Thymus (tissue), 11 donors: Measurements from ENCODE around the gene COL11A1. TPM values are rescaled to one million over a fixed set of nuclear protein-coding genes. Genes with fewer than 3 reads are reported as not detected.

Source experiments
- DNase-seq, 9 donors: peaks; one replicate each; pipeline ENCODE4 v3.0.0-alpha.2; 2013; ENCODE audit warnings: low spot score in 9 of 9, low read depth in 6 of 9, missing footprints in 1 of 9
- H3K27ac ChIP-seq, 2 donors: one replicate each; pipeline ENCODE4 v1.5.1; 2013; ENCODE audit warnings: control low read depth in 1 of 2, low read depth in 1 of 2, low read length in 1 of 2, mild to moderate bottlenecking in 1 of 2, moderate library complexity in 1 of 2
- H3K27me3 ChIP-seq, 2 donors: one replicate each; pipeline ENCODE4 v1.5.1; 2013; ENCODE audit warnings: low read length in 1 of 2; ENCODE audit not compliant: control insufficient read depth in 2 of 2, insufficient read depth in 1 of 2
- H3K36me3 ChIP-seq, 2 donors: one replicate each; pipeline ENCODE4 v1.5.1; 2013; ENCODE audit warnings: low read length in 1 of 2, mild to moderate bottlenecking in 1 of 2, moderate library complexity in 1 of 2; ENCODE audit not compliant: control insufficient read depth in 2 of 2, insufficient read depth in 2 of 2
- H3K4me1 ChIP-seq, 2 donors: one replicate each; pipeline ENCODE4 v1.5.1; 2013; ENCODE audit warnings: low read length in 2 of 2; ENCODE audit not compliant: control insufficient read depth in 2 of 2, insufficient read depth in 2 of 2
- H3K4me3 ChIP-seq, 2 donors: one replicate each; pipeline ENCODE4 v1.5.1; 2013; ENCODE audit warnings: low read length in 2 of 2, control low read depth in 1 of 2, mild to moderate bottlenecking in 1 of 2
- H3K9me3 ChIP-seq, 2 donors: one replicate each; pipeline ENCODE4 v1.5.1; 2013; ENCODE audit warnings: low read length in 1 of 2, mild to moderate bottlenecking in 1 of 2; ENCODE audit not compliant: control insufficient read depth in 2 of 2, insufficient read depth in 1 of 2
- WGBS: extraction: QIAGEN DNeasy Blood & Tissue Kit; methylation state at CpG from one replicate; pipeline ENCODE4 v1.1.7; 2013; 5-methylcytosine and 5-hydroxymethylcytosine counted together
- polyA plus RNA-seq: library from polyadenylated mRNA; stranded (reverse); fragments of 200-250 nt; gene quantifications from one replicate; pipeline ENCODE4 v1.2.3, GENCODE V29; 2013
- total RNA-seq: library from RNA; stranded (reverse); fragments of 120-200 nt; gene quantifications from one replicate; pipeline ENCODE4 v1.2.4, GENCODE V29; 2013
- donor health status: healthy.

Gene COL11A1
- total and polyA plus RNA-seq, 2 donors, result 0.24 to 0.25 TPM

DNA sequence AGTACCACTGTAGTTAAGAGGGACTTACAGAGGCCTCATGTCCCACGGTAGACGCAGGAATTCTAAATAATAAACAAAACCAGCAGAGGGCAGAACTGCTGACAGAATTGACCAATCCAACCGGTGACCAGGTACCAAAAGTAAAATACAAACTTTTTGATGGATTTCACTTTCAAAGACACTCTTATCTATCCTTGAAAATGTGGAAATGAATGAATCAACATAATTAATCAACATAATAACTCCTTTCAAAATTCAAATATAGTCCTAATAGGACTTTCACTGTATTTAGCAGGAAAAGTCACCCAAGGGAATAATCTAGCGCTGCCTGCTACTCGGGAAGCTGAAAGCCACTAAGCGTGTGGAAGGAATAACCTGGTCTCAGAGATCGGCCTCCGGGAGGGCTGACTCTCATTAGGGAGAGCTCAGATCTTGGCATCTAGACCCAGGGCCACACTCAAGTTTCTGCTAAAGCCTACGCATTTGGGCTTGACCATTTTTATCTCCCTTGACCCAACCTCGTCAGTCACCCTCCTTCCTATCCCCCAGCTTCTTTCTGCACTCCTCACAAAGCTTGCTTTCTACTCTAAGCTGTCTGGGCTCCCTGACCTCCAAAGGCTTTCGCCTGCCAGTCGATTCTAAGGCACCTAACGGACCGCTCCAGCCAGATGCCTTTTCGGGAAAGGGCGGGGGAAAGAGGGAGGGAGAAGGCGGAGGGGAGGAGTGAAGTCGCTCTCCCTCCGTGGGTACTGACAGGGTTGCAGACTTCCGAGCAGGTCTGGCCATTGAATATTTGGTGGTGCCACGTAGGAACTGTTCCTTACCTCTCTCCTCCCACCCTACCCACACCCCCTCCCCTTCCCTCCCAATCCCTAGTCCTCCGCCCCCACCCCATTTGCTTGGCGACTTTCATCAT is 1.6 kb downstream of the COL11A1 start:
- no peak for DNase-seq
- H3K4me1 ChIP-seq, result no peaks in the 10 kb centered on the region
- H3K27me3 ChIP-seq, result peaks cover 14 to 32% of the 10 kb centered on the region in 2 donors
- no peak overlapping the region for H3K4me3 ChIP-seq
- H3K27ac ChIP-seq, result no peak overlapping the region
- H3K36me3 ChIP-seq, result no peaks in the 10 kb centered on the region
- no peaks in the 10 kb centered on the region for H3K9me3 ChIP-seq
- WGBS, result 3% methylated on average over 23 of the region's 23 CpGs

DNA sequence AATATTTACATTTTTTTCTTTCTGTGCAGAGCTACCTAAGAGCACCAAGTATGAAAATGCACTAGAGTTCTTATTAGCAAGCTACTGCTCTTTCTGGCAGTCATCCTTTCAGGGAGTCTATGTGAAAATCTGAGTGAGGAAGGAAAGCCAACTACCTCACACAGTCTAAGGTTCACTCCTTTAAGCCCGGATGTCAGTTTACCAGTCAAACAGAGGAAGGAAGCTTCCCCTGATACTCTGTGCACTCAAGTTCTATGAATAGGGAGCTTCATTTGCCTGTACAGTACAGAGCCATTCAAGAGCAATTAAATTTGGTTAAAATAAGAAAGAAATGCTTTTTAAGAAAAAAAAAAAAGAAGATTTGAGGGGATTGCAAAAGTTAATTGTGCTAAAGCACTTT is 6.9 kb downstream of the COL11A1 start:
- Histone ChIP-seq H3K4me1 (no peaks in the 10 kb centered on the region), H3K27ac (no peak overlapping the region)
- WGBS, result 67% methylated on average over 1 of the region's 1 CpG

DNA sequence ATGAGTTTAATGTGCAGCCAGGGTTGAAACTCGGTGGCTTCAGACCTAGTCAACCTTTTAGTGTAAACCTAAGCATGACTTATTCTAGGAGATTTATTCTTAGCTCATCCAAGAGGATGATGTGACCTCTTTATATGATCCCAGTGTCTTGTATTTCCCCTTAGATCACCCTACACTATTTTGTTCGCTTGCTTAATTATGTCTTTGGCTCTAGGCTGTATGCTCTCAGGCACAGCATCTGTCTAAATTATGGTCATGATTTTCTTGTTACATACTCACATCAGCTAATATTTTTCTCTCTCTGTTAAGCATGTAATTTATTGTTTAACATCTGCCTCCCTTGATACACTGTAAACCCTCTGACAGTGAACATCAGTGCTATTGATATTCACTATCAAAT is 19.1 kb downstream of the COL11A1 start:
- H3K27ac ChIP-seq, result no peak overlapping the region
- no peak for DNase-seq
- no peak overlapping the region for H3K4me3 ChIP-seq
- no peaks in the 10 kb centered on the region for H3K4me1 ChIP-seq
- no peaks in the 10 kb centered on the region for H3K36me3 ChIP-seq
- 81% methylated on average over 2 of the region's 2 CpGs for WGBS
- no peaks in the 10 kb centered on the region for H3K27me3 ChIP-seq
- H3K9me3 ChIP-seq, result no peaks in the 10 kb centered on the region

More for the DNA sequence above, 6.9 kb downstream of the COL11A1 start:
- H3K36me3 ChIP-seq, result no peaks in the 10 kb centered on the region
- H3K27me3 ChIP-seq, result peaks cover 0 to 3% of the 10 kb centered on the region in 2 donors
- H3K9me3 ChIP-seq, result no peaks in the 10 kb centered on the region
- DNase-seq, result no peak
- no peak overlapping the region for H3K4me3 ChIP-seq

DNA sequence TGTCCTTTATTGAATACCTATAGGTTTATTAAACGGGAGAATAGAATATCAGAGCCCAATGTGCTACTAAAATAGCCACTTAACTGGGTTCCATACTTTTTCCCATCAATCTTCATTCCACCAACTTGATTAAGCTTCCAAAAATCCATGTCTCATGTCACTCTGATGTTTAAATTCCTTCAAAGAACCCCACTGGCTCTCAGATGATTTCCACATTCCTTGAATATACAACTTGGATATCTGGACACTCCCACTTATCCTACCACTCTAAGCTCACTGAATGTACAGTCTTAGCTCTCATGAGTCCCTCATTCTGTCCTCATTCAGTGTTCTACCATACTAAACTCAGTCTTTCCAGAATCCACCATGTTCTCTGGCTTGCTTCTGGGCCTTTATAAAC is 21.1 kb downstream of the COL11A1 start:
- H3K36me3 ChIP-seq, result no peaks in the 10 kb centered on the region
- no peak overlapping the region for H3K4me3 ChIP-seq
- H3K27me3 ChIP-seq, result no peaks in the 10 kb centered on the region
- no peaks in the 10 kb centered on the region for H3K9me3 ChIP-seq
- no peaks in the 10 kb centered on the region for H3K4me1 ChIP-seq
- H3K27ac ChIP-seq, result no peak overlapping the region
- no peak for DNase-seq
- 84% methylated on average over 1 of the region's 1 CpG for WGBS

DNA sequence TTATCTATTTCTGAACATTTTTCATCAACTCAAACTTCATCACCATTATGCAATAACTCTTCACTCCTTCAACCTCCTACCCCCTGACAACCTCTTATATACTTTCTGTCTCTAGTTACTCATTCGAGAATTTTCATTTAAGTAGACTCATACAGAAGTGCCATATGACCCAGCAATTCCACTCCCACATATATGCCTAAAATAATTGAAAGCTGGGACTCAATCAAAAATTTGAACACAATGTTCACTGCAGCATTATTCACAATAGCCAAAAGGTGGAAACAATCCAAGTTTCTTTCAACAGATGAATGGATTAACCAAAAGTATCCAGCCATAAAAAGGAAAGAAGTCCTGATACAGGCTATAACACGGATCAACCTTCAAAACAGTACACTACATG is 24.1 kb downstream of the COL11A1 start:
- Histone ChIP-seq H3K9me3 (no peaks in the 10 kb centered on the region), H3K4me1 (no peaks in the 10 kb centered on the region), H3K27me3 (no peaks in the 10 kb centered on the region), H3K36me3 (no peaks in the 10 kb centered on the region), H3K27ac (no peak overlapping the region), H3K4me3 (no peak overlapping the region)
- DNase-seq, result no peak
- WGBS, result 44% methylated on average over 2 of the region's 2 CpGs

DNA sequence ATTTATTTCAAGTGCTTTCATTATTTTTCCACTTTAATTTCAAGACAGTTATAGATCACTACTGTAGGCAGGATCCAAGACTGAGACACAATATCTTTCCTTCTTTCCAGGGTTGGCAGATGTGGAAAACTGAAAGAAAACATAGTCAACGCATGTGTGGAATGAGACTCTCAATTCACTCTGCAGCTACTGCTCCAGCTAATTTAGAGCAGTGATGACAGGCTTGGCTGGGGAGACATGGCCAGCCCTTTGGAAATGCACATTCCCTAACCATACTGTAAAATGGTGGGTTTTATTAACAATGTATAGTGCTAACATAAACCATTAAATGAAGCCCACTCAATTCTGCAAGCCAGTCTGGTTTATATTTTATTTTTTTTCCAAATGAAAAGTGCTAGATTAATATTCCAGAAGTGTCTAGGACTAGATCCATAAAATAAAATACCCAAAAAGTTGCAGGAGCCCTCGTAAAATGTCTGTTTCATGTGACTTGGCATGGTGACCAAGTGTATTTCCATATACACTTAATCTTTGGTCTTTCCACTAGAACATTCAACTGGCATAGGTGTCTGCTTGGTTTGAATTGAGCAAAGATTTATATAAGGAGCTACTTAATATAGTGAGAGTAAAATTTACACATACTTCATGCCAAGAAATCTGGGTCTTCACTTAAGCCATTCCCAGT is 32.9 kb downstream of the COL11A1 start:
- WGBS, result 94% methylated on average over 2 of the region's 2 CpGs
- DNase-seq, result no peak
- no peaks in the 10 kb centered on the region for H3K27me3 ChIP-seq
- no peak overlapping the region for H3K27ac ChIP-seq
- H3K36me3 ChIP-seq, result no peaks in the 10 kb centered on the region
- H3K9me3 ChIP-seq, result no peaks in the 10 kb centered on the region
- no peak overlapping the region for H3K4me3 ChIP-seq
- H3K4me1 ChIP-seq, result no peaks in the 10 kb centered on the region

DNA sequence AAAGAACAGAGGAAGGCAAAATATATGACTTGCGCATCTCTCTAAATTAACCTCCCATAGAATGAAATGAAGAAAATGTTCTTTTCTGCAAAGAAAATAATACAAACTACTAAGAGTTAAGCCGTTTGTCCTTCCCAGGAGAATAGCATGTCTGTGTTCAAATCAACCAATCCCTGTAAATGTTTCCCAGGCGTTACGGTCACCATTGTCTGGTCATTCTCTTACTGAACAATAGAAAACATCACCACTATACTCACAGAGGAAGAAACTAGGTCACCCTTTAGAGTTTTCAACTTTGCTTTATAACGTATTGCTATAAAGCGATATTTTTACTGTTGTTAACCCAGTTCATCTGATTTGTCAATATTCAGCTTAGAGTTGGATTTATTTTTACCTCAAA is 34.1 kb downstream of the COL11A1 start:
- H3K4me1 ChIP-seq, result no peaks in the 10 kb centered on the region
- no peak overlapping the region for H3K4me3 ChIP-seq
- no peaks in the 10 kb centered on the region for H3K9me3 ChIP-seq
- H3K27ac ChIP-seq, result no peak overlapping the region
- H3K27me3 ChIP-seq, result no peaks in the 10 kb centered on the region
- DNase-seq, result no peak
- WGBS, result 93% methylated on average over 6 of the region's 6 CpGs
- no peaks in the 10 kb centered on the region for H3K36me3 ChIP-seq

DNA sequence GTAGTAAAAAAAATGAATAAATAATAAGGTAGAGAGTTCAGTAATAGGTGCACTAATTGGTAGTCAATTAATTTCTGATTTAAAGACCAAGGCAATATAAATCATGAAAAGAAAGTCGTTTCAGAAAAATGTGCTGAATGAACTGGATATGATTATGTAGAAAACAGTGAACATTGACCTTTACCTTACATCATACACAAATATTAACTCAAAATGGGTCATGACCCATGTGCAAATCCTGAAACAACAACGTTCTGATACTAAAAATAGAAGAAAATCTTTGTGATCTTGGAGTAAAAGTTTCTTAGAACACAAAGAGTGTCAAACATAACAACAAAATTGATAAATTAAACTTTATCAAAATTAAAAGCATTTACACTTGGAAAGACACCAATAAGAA is 39.1 kb downstream of the COL11A1 start:
- H3K36me3 ChIP-seq, result no peaks in the 10 kb centered on the region
- WGBS, result 62% methylated on average over 2 of the region's 2 CpGs

DNA sequence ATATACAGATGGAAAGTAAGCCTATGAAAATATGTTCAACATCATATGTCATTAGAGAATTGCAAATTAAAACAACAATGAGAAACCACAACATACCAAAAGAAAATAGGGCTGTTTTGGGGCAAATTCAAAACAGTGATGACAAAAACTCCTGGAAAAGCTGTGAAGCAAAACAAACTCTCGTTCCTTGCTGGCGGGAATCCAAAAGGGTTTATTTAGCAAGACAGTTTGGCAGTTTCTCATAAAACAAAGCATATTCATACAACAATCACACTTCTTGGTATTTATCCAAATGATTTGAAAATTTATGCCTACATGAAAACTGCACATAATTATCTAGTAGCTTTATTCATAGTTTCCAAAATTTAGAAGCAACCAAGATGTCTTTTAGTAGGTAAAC is 44.4 kb downstream of the COL11A1 start:
- no peak for DNase-seq
- Histone ChIP-seq H3K4me1 (no peaks in the 10 kb centered on the region), H3K36me3 (no peaks in the 10 kb centered on the region), H3K27ac (no peak overlapping the region), H3K9me3 (no peaks in the 10 kb centered on the region), H3K27me3 (no peaks in the 10 kb centered on the region), H3K4me3 (no peak overlapping the region)
- WGBS, result 94% methylated on average over 2 of the region's 2 CpGs

More for the DNA sequence above, 39.1 kb downstream of the COL11A1 start:
- Histone ChIP-seq H3K9me3 (no peaks in the 10 kb centered on the region), H3K27me3 (no peaks in the 10 kb centered on the region), H3K4me3 (no peak overlapping the region), H3K4me1 (no peaks in the 10 kb centered on the region), H3K27ac (no peak overlapping the region)
- DNase-seq, result no peak
